ENCODE data around the gene HLA-DMA. TPM values are rescaled to one million over a fixed set of nuclear protein-coding genes. Genes with fewer than 3 reads are reported as not detected.

HLA-DMA gene
- total RNA-seq, 2 donors from 2014 or later: 14.5 to 26.1 TPM

DNA sequence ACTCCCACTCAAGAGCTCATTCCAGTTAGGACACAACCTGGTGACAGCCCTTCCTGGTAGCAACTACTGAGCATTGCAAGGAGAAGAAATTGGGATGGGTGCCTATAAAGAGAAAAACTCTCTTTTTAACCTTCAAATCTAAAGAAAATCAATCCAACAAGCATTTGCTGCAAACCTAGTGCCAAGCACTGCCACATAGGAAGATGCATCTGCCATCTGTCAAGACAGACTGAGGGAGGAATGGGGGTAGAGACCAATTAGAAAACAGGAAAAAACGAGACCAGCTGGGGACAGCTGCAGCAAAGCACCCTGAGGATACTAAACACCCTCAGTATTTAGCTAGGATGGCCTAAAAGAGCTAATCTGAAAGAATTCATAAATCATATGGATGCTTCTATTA is 39.9 kb downstream of the HLA-DMA start:
- no peak overlapping the region for H3K9ac ChIP-seq (ENCODE audit: low read depth in 2 of 2, low read length in 2 of 2)
- H3K36me3 ChIP-seq: no peaks in the 10 kb centered on the region
- no peaks in the 10 kb centered on the region for H3K27me3 ChIP-seq
- H3K4me3 ChIP-seq: no peak overlapping the region
- TF ChIP-seq, protein P1, sequence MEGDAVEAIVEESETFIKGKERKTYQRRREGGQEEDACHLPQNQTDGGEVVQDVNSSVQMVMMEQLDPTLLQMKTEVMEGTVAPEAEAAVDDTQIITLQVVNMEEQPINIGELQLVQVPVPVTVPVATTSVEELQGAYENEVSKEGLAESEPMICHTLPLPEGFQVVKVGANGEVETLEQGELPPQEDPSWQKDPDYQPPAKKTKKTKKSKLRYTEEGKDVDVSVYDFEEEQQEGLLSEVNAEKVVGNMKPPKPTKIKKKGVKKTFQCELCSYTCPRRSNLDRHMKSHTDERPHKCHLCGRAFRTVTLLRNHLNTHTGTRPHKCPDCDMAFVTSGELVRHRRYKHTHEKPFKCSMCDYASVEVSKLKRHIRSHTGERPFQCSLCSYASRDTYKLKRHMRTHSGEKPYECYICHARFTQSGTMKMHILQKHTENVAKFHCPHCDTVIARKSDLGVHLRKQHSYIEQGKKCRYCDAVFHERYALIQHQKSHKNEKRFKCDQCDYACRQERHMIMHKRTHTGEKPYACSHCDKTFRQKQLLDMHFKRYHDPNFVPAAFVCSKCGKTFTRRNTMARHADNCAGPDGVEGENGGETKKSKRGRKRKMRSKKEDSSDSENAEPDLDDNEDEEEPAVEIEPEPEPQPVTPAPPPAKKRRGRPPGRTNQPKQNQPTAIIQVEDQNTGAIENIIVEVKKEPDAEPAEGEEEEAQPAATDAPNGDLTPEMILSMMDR (IDR thresholded peaks at IDR 0.05): no peak
- no peak for DNase-seq
- no peaks in the 10 kb centered on the region for H3K9me3 ChIP-seq
- H3K4me1 ChIP-seq: no peaks in the 10 kb centered on the region
- no peak overlapping the region for H3K27ac ChIP-seq
- intact Hi-C loops (cut with DNase I): no loop called here

DNA sequence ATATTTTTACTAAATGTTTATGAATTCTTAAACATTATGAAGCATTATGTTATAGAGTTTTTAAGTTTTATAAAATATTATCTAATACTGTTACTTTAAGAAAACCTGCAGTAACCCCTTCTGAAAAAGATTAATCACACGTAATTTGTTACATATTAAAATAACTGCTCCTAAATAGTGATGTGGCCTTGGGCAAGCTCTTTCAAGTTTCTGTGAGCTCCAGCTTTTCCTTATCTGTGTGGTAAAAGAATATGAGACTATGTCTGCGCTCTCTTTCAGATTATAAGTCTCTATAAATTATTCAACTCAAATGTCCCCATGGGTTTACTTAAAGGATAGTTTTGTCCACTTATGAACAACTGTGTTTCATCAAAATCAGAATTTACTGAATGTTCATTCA is 44.0 kb downstream of the HLA-DMA start:
- intact Hi-C loops (cut with DNase I): no loop called here
- H3K36me3 ChIP-seq: no peaks in the 10 kb centered on the region
- H3K9ac ChIP-seq (ENCODE audit: low read depth in 2 of 2, low read length in 2 of 2): no peak overlapping the region
- H3K4me1 ChIP-seq: no peaks in the 10 kb centered on the region
- no peaks in the 10 kb centered on the region for H3K9me3 ChIP-seq
- no peak overlapping the region for H3K4me3 ChIP-seq
- DNase-seq: no peak
- H3K27ac ChIP-seq: no peak overlapping the region
- TF ChIP-seq, protein P1 (IDR thresholded peaks at IDR 0.05): no peak
- no peaks in the 10 kb centered on the region for H3K27me3 ChIP-seq

DNA sequence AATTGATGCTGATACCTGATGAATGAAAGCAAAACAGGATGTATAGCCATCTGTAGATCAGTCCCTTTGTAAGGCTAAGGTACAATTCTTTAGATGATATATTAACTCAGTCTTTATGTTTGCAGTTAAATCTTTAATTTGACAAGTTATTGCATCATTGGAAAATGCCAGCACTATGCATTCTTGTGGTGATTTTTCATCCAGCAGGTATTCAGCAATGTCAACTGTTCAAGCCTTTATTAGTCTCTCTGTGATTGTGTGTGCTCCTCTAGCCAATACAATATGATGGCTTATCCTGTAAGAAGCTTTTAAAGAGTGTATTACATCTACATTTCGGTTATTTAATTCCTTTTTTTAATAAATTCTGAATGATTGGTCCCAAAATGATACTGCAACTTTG is 46.4 kb downstream of the HLA-DMA start:
- no peak overlapping the region for H3K27ac ChIP-seq
- H3K27me3 ChIP-seq: no peaks in the 10 kb centered on the region
- intact Hi-C loops (cut with DNase I): no loop called here
- TF ChIP-seq, protein P1 (IDR thresholded peaks at IDR 0.05): no peak
- no peak overlapping the region for H3K9ac ChIP-seq (ENCODE audit: low read depth in 2 of 2, low read length in 2 of 2)
- no peaks in the 10 kb centered on the region for H3K36me3 ChIP-seq
- no peaks in the 10 kb centered on the region for H3K4me1 ChIP-seq
- DNase-seq: no peak
- H3K9me3 ChIP-seq: no peaks in the 10 kb centered on the region
- no peak overlapping the region for H3K4me3 ChIP-seq

DNA sequence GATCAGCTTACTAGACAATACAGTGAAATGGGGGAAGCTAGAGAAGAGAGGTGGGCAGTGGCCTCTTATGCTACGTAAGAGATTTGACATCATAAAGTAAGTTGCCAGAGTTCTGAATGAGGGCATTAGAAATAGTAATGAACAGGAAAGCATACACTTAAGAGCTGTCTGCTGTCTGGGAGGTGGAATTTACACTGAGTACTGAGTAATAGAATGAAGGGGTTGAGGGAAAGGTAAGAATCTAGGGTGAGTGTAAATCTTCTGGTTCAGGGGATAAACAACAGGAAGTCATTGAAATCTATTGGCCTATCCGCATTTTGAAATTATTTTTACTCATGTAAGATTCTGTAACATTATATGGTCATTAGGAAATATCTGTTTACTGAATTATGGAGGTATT is 47.8 kb downstream of the HLA-DMA start:
- intact Hi-C loops (cut with DNase I): no loop called here
- TF ChIP-seq, protein P1 (IDR thresholded peaks at IDR 0.05): no peak
- DNase-seq: no peak

DNA sequence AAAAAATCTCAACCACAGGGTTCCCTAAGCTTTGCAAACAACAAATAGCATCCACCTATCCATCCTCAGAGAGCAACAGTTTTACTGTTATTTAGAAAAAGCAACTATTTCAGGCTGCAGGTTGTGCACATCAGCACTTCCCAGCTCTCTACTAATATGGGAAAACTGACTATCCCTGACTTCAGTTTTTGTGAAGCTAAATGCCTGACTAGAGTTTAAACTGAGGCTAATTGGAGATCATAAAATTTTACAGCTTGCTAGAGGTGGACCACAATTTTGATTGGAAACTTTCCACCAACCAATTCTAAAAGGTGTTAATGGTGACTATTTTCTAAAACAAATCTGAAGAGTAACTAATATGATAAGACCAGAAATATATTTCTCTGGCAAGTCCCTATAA is 48.9 kb downstream of the HLA-DMA start:
- Histone ChIP-seq H3K27me3 (no peaks in the 10 kb centered on the region), H3K36me3 (no peaks in the 10 kb centered on the region), H3K4me3 (no peak overlapping the region), H3K27ac (no peak overlapping the region), H3K9me3 (no peaks in the 10 kb centered on the region), H3K4me1 (no peaks in the 10 kb centered on the region), H3K9ac (ENCODE audit: low read depth in 2 of 2, low read length in 2 of 2) (no peak overlapping the region)
- intact Hi-C loops (cut with DNase I): no loop called here
- TF ChIP-seq, protein P1 (IDR thresholded peaks at IDR 0.05): no peak
- no peak for DNase-seq

More for the DNA sequence above, 47.8 kb downstream of the HLA-DMA start:
- no peaks in the 10 kb centered on the region for H3K27me3 ChIP-seq
- H3K9me3 ChIP-seq: no peaks in the 10 kb centered on the region
- H3K4me3 ChIP-seq: no peak overlapping the region
- no peaks in the 10 kb centered on the region for H3K36me3 ChIP-seq
- H3K9ac ChIP-seq (ENCODE audit: low read depth in 2 of 2, low read length in 2 of 2): no peak overlapping the region
- H3K4me1 ChIP-seq: no peaks in the 10 kb centered on the region
- no peak overlapping the region for H3K27ac ChIP-seq

Other genes starting within 250 kb of the HLA-DMA start
- 1 to 10 TPM in 1 of 2 donors, under 1 TPM in 1; 0.67 to 5.7 TPM for gene HLA-DQA2, start 211.7 kb downstream of the HLA-DMA start, total RNA-seq
- 1 to 10 TPM in 1 of 2 donors, under 1 TPM in 1; 0.40 to 4.4 TPM for gene HLA-DQB2, start 189.6 kb downstream of the HLA-DMA start, total RNA-seq
- gene HLA-DOB, start 136.1 kb downstream of the HLA-DMA start, total RNA-seq: under 1 TPM; 0.58 to 0.69 TPM
- 10 to 100 TPM; 45.2 to 95.1 TPM for gene TAP2, start 114.4 kb downstream of the HLA-DMA start, total RNA-seq
- gene PSMB8, start 109.0 kb downstream of the HLA-DMA start, total RNA-seq: 100 to 1,000 TPM; 152 to 154 TPM
- 100 to 1,000 TPM in 1 of 2 donors, 10 to 100 TPM in 1; 86.9 to 128 TPM for gene TAP1, start 99.4 kb downstream of the HLA-DMA start, total RNA-seq
- 10 to 100 TPM; 43.0 to 66.0 TPM for gene PSMB9, start 98.9 kb downstream of the HLA-DMA start, total RNA-seq
- gene HLA-DMB, start 12.1 kb downstream of the HLA-DMA start, total RNA-seq: 10 to 100 TPM in 1 of 2 donors, 1 to 10 TPM in 1; 6.7 to 28.8 TPM
- gene BRD2, start 15.5 kb upstream of the HLA-DMA start, total RNA-seq: 100 to 1,000 TPM; 149 to 167 TPM
- gene HLA-DOA, start 56.5 kb upstream of the HLA-DMA start, total RNA-seq: 1 to 10 TPM; 1.6 to 4.3 TPM
- gene HLA-DPA1, start 120.6 kb upstream of the HLA-DMA start, total RNA-seq: 10 to 100 TPM; 18.7 to 58.7 TPM
- gene HLA-DPB1, start 122.9 kb upstream of the HLA-DMA start, total RNA-seq: 10 to 100 TPM; 21.3 to 53.5 TPM
- under 1 TPM; 0.13 to 0.44 TPM for gene COL11A2, start 239.4 kb upstream of the HLA-DMA start, total RNA-seq
- 10 to 100 TPM; 33.4 to 36.3 TPM for gene RXRB, start 247.6 kb upstream of the HLA-DMA start, total RNA-seq
- gene SLC39A7, start 247.8 kb upstream of the HLA-DMA start, total RNA-seq: 100 to 1,000 TPM; 170 to 212 TPM